Neural cell (in vitro differentiated cells): ENCODE measurements around the gene TSPO.

Source experiments
- CTCF ChIP-seq: fragments of 450-650 bp; IDR thresholded peaks from 2 replicates; pipeline ENCODE4 v1.5.1; 2014; ENCODE audit warnings: antibody characterized with exemption, mild to moderate bottlenecking, moderate library complexity; ENCODE audit not compliant: poor library complexity, severe bottlenecking
- EP300 ChIP-seq: fragments of 450-650 bp; conservative IDR thresholded peaks from 2 replicates; pipeline ENCODE4 v1.6.1; 2014; ENCODE audit warnings: antibody characterized with exemption, mild to moderate bottlenecking, moderate library complexity; ENCODE audit not compliant: poor library complexity, severe bottlenecking
- EZH2 ChIP-seq: fragments of 200-600, 300-800 bp; shearing (Covaris generic), sonication (generic); IDR thresholded peaks from 2 replicates; pipeline ENCODE4 v1.6.1; 2014; ENCODE audit warnings: antibody characterized with exemption, low read length, borderline replicate concordance, mild to moderate bottlenecking; ENCODE audit not compliant: insufficient read depth, poor library complexity, severe bottlenecking
- POLR2AphosphoS5 ChIP-seq: IDR thresholded peaks from 2 replicates; pipeline ENCODE4 v1.6.1; 2012
- REST ChIP-seq: IDR thresholded peaks from 2 replicates; pipeline ENCODE4 v1.6.1; 2012; ENCODE audit warnings: borderline replicate concordance
- SMC3 ChIP-seq: fragments of 450-650 bp; conservative IDR thresholded peaks from 2 replicates; pipeline ENCODE4 v1.6.1; 2014; ENCODE audit warnings: antibody characterized with exemption, mild to moderate bottlenecking, moderate library complexity; ENCODE audit not compliant: poor library complexity

- no peak for TF ChIP-seq CTCF
- no peak for TF ChIP-seq POLR2AphosphoS5
- TF ChIP-seq REST = no peak
- TF ChIP-seq EZH2 = no peak
- TF ChIP-seq EP300 = no peak
- no peak for TF ChIP-seq SMC3
Measured at GRCh38 chr22:43212434-43212952, 61.1 kb downstream of the TSPO start.
